Brain microvascular endothelial cell (primary cell): Measurements from ENCODE around the gene TACC2.
"Not testable (repeated sequence)": the region's sequence is repeated elsewhere in the genome, so short reads cannot be mapped to it uniquely, and the experiment has no call there.

Experiments used
- DNase-seq: peaks from one replicate; pipeline ENCODE4 v3.0.0-alpha.2; 2020
- H3K27ac ChIP-seq: fragments of 250-450 bp; sonication (Bioruptor Pico); 2 replicates; pipeline ENCODE4 v1.5.1; 2020; ENCODE audit warnings: mild to moderate bottlenecking, moderate library complexity
- H3K27me3 ChIP-seq: fragments of 250-450 bp; sonication (Bioruptor Pico); replicated peaks from 2 replicates; pipeline ENCODE4 v1.5.1; 2020; ENCODE audit warnings: mild to moderate bottlenecking
- H3K36me3 ChIP-seq: fragments of 250-450 bp; sonication (Bioruptor Pico); replicated peaks from 2 replicates; pipeline ENCODE4 v1.5.1; 2020; ENCODE audit warnings: mild to moderate bottlenecking
- H3K4me3 ChIP-seq: 2 replicates; pipeline ENCODE4 v1.5.1; 2011; ENCODE audit warnings: low read depth, mild to moderate bottlenecking, control low read depth, low read length, moderate library complexity
- in situ Hi-C: cut with HindIII; loops from 2 replicates; pipeline ENCODE4 v1.10.0; 2017; ENCODE audit warnings: low sequenced_read_pairs, low pct_ligation_motif_present
- TF ChIP-seq, protein P1 (sequence below): IDR thresholded peaks from 2 replicates; pipeline ENCODE4 v1.5.1; 2011; ENCODE audit warnings: low read depth, mild to moderate bottlenecking, moderate library complexity, low read length, control low read depth, inconsistent platforms; ENCODE audit errors: missing control alignments

TACC2 gene

DNA sequence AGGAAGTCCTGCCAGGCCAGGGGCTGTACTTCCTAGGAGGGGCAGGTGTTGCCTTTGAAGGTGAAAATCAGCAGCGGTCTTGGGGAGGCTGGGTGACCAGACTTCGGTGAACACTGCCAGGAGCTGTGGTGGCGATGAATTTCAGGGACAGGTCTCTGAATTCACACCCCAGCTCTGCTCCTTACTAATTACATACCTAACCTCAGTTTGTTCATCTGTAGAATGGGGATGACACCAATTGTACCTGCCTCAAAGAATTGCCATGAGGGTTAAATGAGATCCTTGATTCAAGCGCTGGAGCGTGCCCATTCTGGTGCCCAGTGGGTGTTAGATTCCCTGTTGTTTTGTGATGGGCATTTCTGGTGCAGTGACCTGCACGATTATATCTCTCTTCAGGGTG lies 102.8 kb downstream of the TACC2 start:
- Histone ChIP-seq H3K27me3 (peaks cover 6% of the 10 kb centered on the region), H3K36me3 (no peaks in the 10 kb centered on the region), H3K4me3 (no peak overlapping the region), H3K27ac (no peak overlapping the region)
- TF ChIP-seq, protein P1, sequence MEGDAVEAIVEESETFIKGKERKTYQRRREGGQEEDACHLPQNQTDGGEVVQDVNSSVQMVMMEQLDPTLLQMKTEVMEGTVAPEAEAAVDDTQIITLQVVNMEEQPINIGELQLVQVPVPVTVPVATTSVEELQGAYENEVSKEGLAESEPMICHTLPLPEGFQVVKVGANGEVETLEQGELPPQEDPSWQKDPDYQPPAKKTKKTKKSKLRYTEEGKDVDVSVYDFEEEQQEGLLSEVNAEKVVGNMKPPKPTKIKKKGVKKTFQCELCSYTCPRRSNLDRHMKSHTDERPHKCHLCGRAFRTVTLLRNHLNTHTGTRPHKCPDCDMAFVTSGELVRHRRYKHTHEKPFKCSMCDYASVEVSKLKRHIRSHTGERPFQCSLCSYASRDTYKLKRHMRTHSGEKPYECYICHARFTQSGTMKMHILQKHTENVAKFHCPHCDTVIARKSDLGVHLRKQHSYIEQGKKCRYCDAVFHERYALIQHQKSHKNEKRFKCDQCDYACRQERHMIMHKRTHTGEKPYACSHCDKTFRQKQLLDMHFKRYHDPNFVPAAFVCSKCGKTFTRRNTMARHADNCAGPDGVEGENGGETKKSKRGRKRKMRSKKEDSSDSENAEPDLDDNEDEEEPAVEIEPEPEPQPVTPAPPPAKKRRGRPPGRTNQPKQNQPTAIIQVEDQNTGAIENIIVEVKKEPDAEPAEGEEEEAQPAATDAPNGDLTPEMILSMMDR, result no peak
- no peak for DNase-seq
- in situ Hi-C loops, result no loop called here

DNA sequence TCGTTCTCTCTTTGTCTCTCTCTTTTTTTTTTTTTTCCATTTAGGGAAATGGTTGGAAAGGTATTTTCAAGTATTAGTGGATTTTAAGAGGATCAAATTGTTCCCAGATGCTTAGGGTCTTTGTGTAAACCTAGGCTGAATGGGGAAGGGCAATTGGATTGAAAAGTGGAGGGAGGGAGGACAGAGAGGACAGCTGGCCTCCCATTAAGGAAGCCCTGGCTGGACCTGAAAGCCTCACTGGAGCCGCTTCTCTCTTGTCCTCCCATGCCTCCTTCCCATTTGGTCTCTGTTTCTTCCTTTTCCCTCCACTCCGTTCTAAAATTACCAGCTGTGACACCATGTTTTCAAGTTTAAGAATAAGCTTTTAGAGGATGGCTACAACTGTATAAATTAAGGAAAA lies 104.1 kb downstream of the TACC2 start:
- peaks cover 6% of the 10 kb centered on the region for H3K27me3 ChIP-seq
- in situ Hi-C loops, result no loop called here
- H3K27ac ChIP-seq, result no peak overlapping the region
- TF ChIP-seq, protein P1, result no peak
- H3K4me3 ChIP-seq, result no peak overlapping the region
- DNase-seq, result no peak
- H3K36me3 ChIP-seq, result no peaks in the 10 kb centered on the region

DNA sequence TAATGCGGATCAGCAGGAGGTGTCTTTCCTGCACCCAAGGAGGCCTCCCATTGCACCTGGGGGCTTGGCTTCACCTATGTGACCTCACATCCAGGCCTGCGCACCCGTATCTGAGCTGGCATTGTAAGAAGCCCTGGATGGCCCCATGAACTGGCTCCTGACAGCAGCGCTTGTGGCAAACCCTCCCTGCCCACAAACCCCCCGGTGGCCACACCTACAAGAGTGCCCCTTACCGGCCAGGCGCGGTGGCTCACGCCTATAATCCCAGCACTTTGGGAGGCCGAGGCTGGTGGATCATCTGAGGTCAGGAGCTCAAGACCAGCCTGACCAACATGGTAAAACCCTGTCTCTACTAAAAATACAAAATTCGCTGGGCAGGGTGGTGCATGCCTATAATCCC lies 107.2 kb downstream of the TACC2 start:
- H3K36me3 ChIP-seq, H3K4me3 ChIP-seq, in situ Hi-C loops, DNase-seq, H3K27ac ChIP-seq, H3K27me3 ChIP-seq: not testable (repeated sequence)

DNA sequence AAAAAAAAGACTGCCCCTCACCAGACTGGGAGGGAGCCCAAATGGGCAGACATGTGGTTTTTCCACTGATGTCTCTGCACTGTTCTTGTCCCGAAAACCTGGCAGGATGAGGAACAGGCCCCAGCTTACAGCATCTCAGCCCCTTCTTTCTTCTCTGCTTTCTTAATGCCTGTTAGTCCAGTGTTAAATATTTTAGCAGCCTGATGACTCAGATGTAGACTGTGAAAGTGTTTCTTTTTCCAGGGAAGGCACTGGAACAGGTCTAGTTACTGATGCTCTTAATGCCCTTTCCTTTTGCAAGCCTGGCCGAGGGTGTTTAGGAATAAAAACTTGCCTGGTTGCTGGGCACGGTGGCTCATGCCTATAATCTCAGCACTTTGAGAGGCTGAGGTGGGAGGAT lies 107.7 kb downstream of the TACC2 start:
- Histone ChIP-seq H3K27me3 (peaks cover 8% of the 10 kb centered on the region), H3K4me3 (no peak overlapping the region), H3K36me3 (no peaks in the 10 kb centered on the region), H3K27ac (no peak overlapping the region)
- no peak for DNase-seq
- TF ChIP-seq, protein P1, result no peak
- in situ Hi-C loops, result no loop called here

DNA sequence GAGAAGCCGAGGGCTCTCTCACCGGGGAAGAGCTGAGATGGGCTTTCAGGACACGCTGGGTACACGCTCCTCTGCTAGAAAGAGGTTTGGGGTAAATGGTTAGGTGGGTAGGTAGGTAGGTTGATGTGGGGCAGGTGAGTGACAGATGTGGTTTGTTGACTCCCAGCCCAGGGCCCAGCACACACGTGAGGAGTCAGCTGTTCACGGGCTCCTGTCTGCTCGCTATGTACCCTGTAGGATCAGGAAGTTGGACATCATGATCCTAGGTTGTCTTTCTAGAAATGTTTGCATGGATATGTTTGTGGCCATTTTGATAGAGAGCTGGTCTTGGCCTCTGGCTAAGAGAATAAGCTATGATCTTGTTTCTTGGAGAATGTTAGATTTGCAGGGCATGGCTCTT lies 109.0 kb downstream of the TACC2 start:
- in situ Hi-C loops, result no loop called here
- H3K27ac ChIP-seq, result no peak overlapping the region
- H3K27me3 ChIP-seq, result peaks cover 8% of the 10 kb centered on the region
- H3K4me3 ChIP-seq, result no peak overlapping the region
- no peaks in the 10 kb centered on the region for H3K36me3 ChIP-seq
- DNase-seq, result no peak
- TF ChIP-seq, protein P1, result no peak

DNA sequence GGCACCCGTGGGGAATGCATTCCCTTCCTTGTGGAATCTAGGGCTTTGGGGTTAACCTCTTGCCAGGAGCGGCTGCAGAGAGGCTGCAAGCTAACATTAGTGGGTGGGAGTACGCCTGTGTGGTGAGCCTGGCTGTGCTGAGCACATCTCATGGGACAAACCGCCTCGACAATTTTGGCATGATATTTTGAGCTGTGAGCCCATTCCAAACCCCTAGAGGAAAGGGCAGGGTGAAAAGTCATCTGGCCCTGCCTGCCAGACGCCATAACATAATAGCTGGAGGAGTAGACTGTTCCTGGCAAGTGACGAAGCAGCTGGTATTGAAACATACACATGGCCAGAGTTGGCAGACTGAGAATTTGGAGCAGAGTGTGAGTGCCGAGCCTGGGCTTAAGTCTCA lies 110.0 kb downstream of the TACC2 start:
- in situ Hi-C loops, result no loop called here
- Histone ChIP-seq H3K36me3 (no peaks in the 10 kb centered on the region), H3K27ac (no peak overlapping the region), H3K4me3 (no peak overlapping the region), H3K27me3 (peaks cover 4% of the 10 kb centered on the region)
- no peak for DNase-seq
- TF ChIP-seq, protein P1, result no peak
